Parathyroid adenoma (tissue), 2 donors: Measurements from ENCODE around the gene NALCN.

Source experiments
- H2AFZ ChIP-seq: fragments of 300-600 bp; sonication (generic); one replicate; pipeline ENCODE4 v1.7.0; 2017; ENCODE audit warnings: antibody characterized with exemption, mild to moderate bottlenecking
- H3K27ac ChIP-seq: fragments of 300-600 bp; sonication (generic); one replicate; pipeline ENCODE4 v1.7.0; 2017
- H3K27me3 ChIP-seq: fragments of 300-600 bp; sonication (generic); one replicate; pipeline ENCODE4 v1.7.0; 2017; ENCODE audit warnings: low read length; ENCODE audit not compliant: control insufficient read depth, insufficient read depth
- H3K36me3 ChIP-seq: fragments of 300-600 bp; sonication (generic); one replicate; pipeline ENCODE4 v1.7.0; 2017; ENCODE audit warnings: low read length; ENCODE audit not compliant: control insufficient read depth, insufficient read depth
- H3K4me1 ChIP-seq: fragments of 300-600 bp; sonication (generic); one replicate; pipeline ENCODE4 v1.7.0; 2017; ENCODE audit warnings: control low read depth
- H3K4me2 ChIP-seq: fragments of 300-600 bp; sonication (generic); one replicate; pipeline ENCODE4 v1.7.0; 2017; ENCODE audit warnings: low read length
- H3K4me3 ChIP-seq: fragments of 300-600 bp; sonication (generic); one replicate; pipeline ENCODE4 v1.7.0; 2017; ENCODE audit warnings: low read depth, low read length
- H3K79me2 ChIP-seq: fragments of 300-600 bp; sonication (generic); one replicate; pipeline ENCODE4 v1.7.0; 2017; ENCODE audit warnings: control low read depth
- H3K9ac ChIP-seq: fragments of 300-600 bp; sonication (generic); one replicate; pipeline ENCODE4 v1.7.0; 2017; ENCODE audit warnings: mild to moderate bottlenecking
- H3K9me3 ChIP-seq: fragments of 300-600 bp; sonication (generic); one replicate; pipeline ENCODE4 v1.7.0; 2017; ENCODE audit warnings: low read length; ENCODE audit not compliant: control insufficient read depth
- CTCF ChIP-seq: fragments of 300-600 bp; sonication (generic); IDR thresholded peaks from one replicate; pipeline ENCODE4 v1.7.0; 2017; ENCODE audit warnings: antibody characterized with exemption, mild to moderate bottlenecking
- donor health status: primary hyperparathyroidism.

Gene NALCN

GRCh38 chr13:101146101-101146898 is 270.0 kb downstream of the NALCN start:
- no peaks in the 10 kb centered on the region for H3K79me2 ChIP-seq
- H3K4me3 ChIP-seq = no peak overlapping the region
- H3K9me3 ChIP-seq = no peaks in the 10 kb centered on the region
- no peak overlapping the region for H2AFZ ChIP-seq
- no peak overlapping the region for H3K9ac ChIP-seq
- no peak for TF ChIP-seq CTCF
- no peak overlapping the region for H3K27ac ChIP-seq
- no peaks in the 10 kb centered on the region for H3K27me3 ChIP-seq
- H3K4me1 ChIP-seq = no peaks in the 10 kb centered on the region
- no peak overlapping the region for H3K4me2 ChIP-seq
- H3K36me3 ChIP-seq = no peaks in the 10 kb centered on the region

- H3K9ac ChIP-seq = no peak overlapping the region
- H2AFZ ChIP-seq = no peak overlapping the region
- peak; percentile 48 for TF ChIP-seq CTCF
- H3K4me2 ChIP-seq = no peak overlapping the region
- no peak overlapping the region for H3K4me3 ChIP-seq
- H3K9me3 ChIP-seq = no peaks in the 10 kb centered on the region
- H3K27ac ChIP-seq = no peak overlapping the region
- no peaks in the 10 kb centered on the region for H3K36me3 ChIP-seq
- no peaks in the 10 kb centered on the region for H3K27me3 ChIP-seq
- no peaks in the 10 kb centered on the region for H3K79me2 ChIP-seq
- no peaks in the 10 kb centered on the region for H3K4me1 ChIP-seq
Measured at GRCh38 chr13:101144808-101145419, 271.4 kb downstream of the NALCN start.

- H3K36me3 ChIP-seq = no peaks in the 10 kb centered on the region
- H3K4me2 ChIP-seq = no peak overlapping the region
- TF ChIP-seq CTCF = no peak
- no peak overlapping the region for H3K27ac ChIP-seq
- no peaks in the 10 kb centered on the region for H3K9me3 ChIP-seq
- no peak overlapping the region for H2AFZ ChIP-seq
- H3K27me3 ChIP-seq = no peaks in the 10 kb centered on the region
- H3K9ac ChIP-seq = no peak overlapping the region
- no peak overlapping the region for H3K4me3 ChIP-seq
- no peaks in the 10 kb centered on the region for H3K79me2 ChIP-seq
- H3K4me1 ChIP-seq = no peaks in the 10 kb centered on the region
Measured at GRCh38 chr13:101140936-101141335, 275.4 kb downstream of the NALCN start.

GRCh38 chr13:101140087-101140770 is 276.1 kb downstream of the NALCN start:
- Histone ChIP-seq H3K9ac (no peak overlapping the region), H3K4me2 (no peak overlapping the region), H3K27ac (no peak overlapping the region), H3K27me3 (no peaks in the 10 kb centered on the region), H3K4me3 (no peak overlapping the region), H3K36me3 (no peaks in the 10 kb centered on the region), H3K9me3 (no peaks in the 10 kb centered on the region), H3K79me2 (no peaks in the 10 kb centered on the region), H3K4me1 (no peaks in the 10 kb centered on the region), H2AFZ (no peak overlapping the region)
- TF ChIP-seq CTCF = no peak
